Fibroblast of the aortic adventitia (primary cell): Measurements from ENCODE around the gene SYCN. TPM values are rescaled to one million over a fixed set of nuclear protein-coding genes. Genes with fewer than 3 reads are reported as not detected.

Experiments used
- DNase-seq: peaks from one replicate; pipeline ENCODE4 v3.0.0-alpha.2; 2010; ENCODE audit warnings: low read depth
- H3K4me3 ChIP-seq: 2 replicates; pipeline ENCODE4 v1.5.1; 2011; ENCODE audit warnings: low read depth, mild to moderate bottlenecking, control low read depth, low read length, moderate library complexity
- CTCF ChIP-seq: IDR thresholded peaks from 2 replicates; pipeline ENCODE4 v1.5.1; 2011; ENCODE audit warnings: mild to moderate bottlenecking, low read length, control low read depth, inconsistent platforms; ENCODE audit not compliant: insufficient read depth
- total RNA-seq: library from RNA; depleted of rRNA; stranded (reverse); fragments of >200 nt; gene quantifications from 2 replicates; pipeline ENCODE4 v1.2.3, GENCODE V29; 2012; ENCODE audit warnings: low replicate concordance

The SYCN gene
- total RNA-seq, 1 donor = not detected

- no peak overlapping the region for H3K4me3 ChIP-seq
- no peak for DNase-seq
- TF ChIP-seq CTCF = no peak
Observed at GRCh38 chr19:39181500-39182173, 22.4 kb downstream of the SYCN start.

GRCh38 chr19:39180749-39181148 is 23.3 kb downstream of the SYCN start:
- H3K4me3 ChIP-seq = no peak overlapping the region
- no peak for TF ChIP-seq CTCF
- DNase-seq = no peak

GRCh38 chr19:39179754-39180153 is 24.3 kb downstream of the SYCN start:
- H3K4me3 ChIP-seq = no peak overlapping the region
- no peak for TF ChIP-seq CTCF
- DNase-seq = no peak

- no peak overlapping the region for H3K4me3 ChIP-seq
- no peak for TF ChIP-seq CTCF
- no peak for DNase-seq
Observed at GRCh38 chr19:39178296-39179006, 25.6 kb downstream of the SYCN start.

- no peak for DNase-seq
- no peak for TF ChIP-seq CTCF
- no peak overlapping the region for H3K4me3 ChIP-seq
Observed at GRCh38 chr19:39177736-39178135, 26.3 kb downstream of the SYCN start.

- no peak for TF ChIP-seq CTCF
- DNase-seq = no peak
- H3K4me3 ChIP-seq = no peak overlapping the region
Observed at GRCh38 chr19:39177110-39177699, 26.9 kb downstream of the SYCN start.
